Bronchial epithelial cell (primary cell): ENCODE data around the gene CCDC78. TPM values are rescaled to one million over a fixed set of nuclear protein-coding genes. Genes with fewer than 3 reads are reported as not detected.

ENCODE experiments used
- DNase-seq: peaks from one replicate; pipeline ENCODE4 v3.0.0-alpha.2; 2010; ENCODE audit warnings: low read depth
- FAIRE-seq: peaks from 2 replicates; lab custom pipeline; 2011; peaks lifted over from hg19 to GRCh38; lab: Jason Lieb, UNC
- H3K27me3 ChIP-seq: 2 replicates; pipeline ENCODE4 v1.5.1; 2011; ENCODE audit warnings: low read length; ENCODE audit not compliant: control insufficient read depth, insufficient read depth
- H3K36me3 ChIP-seq: 2 replicates; pipeline ENCODE4 v1.5.1; 2011; ENCODE audit warnings: low read length; ENCODE audit not compliant: control insufficient read depth, insufficient read depth
- H3K4me3 ChIP-seq: 2 replicates; pipeline ENCODE4 v1.5.1; 2011; ENCODE audit warnings: mild to moderate bottlenecking, low read depth, low read length, control low read depth
- total RNA-seq: library from RNA; depleted of rRNA; stranded (reverse); fragments of >200 nt; gene quantifications from 2 replicates; pipeline ENCODE4 v1.2.1, GENCODE V29; 2014
- TF ChIP-seq, protein P1 (sequence below): IDR thresholded peaks from 2 replicates; pipeline ENCODE4 v1.5.1; 2011; ENCODE audit warnings: mild to moderate bottlenecking, moderate library complexity, low read length, control low read depth, inconsistent platforms; ENCODE audit not compliant: insufficient read depth, severe bottlenecking

CCDC78 gene
- total RNA-seq, result 0.90 and 1.6 TPM in 2 replicates

DNA sequence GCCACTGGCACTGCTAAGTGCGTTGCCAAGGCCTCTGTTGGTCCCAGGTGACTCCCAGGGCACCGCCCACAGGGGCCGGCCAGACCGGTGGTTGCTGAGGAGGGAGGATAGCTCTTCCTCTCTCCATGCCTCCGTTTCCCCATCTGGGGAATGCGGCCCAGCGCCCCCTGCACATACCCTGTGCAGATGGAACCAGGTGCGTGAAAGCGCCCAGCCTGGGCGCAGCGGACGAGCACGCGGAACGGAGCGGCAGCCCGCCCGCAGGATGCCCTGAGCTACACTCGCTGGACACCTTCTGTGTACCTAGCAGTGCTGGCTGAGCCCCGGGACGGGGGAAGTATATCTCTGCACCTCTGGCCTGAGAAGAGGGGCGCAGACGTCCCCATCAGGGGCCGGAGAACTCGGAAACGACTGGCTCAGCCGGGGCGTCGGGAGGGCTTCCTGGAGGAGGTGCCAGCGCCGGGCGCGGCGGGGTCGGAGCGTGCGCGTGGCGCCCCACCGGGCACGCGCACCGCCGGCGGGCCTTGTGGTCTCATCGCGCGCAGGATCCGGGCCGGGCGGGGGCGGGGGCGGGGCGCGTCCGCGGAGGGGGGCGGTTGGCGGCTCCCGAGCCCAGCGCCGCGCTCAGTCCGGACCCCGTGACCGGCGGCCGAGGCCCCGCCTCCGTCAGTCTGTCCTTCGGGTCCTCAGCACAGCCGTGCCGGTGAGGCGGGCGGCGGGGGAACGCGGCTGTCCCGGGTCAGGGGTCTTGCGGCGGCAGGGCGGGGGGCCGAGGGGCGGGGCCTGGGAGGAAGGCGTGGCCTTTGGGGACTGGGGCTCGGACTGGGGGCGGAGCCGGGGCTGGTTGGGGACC lies at the start of gene CCDC78, which contains the start of gene HAGHL:
Gene CCDC78 (minus strand): TSS at position 6 of the 853 bp plus-strand sequence. CDS start 76 bp downstream, outside the sequence.
Gene HAGHL (plus strand): TSS at position 669 of the 853 bp plus-strand sequence. CDS start 404 bp downstream, outside the sequence.
- no peaks in the 10 kb centered on the region for H3K27me3 ChIP-seq
- DNase-seq (no peak), FAIRE-seq (no peak)
- peaks cover 4% of the 10 kb centered on the region for H3K36me3 ChIP-seq
- peak within 1 kb of the TSS; percentile 72 for H3K4me3 ChIP-seq
- TF ChIP-seq, protein P1, sequence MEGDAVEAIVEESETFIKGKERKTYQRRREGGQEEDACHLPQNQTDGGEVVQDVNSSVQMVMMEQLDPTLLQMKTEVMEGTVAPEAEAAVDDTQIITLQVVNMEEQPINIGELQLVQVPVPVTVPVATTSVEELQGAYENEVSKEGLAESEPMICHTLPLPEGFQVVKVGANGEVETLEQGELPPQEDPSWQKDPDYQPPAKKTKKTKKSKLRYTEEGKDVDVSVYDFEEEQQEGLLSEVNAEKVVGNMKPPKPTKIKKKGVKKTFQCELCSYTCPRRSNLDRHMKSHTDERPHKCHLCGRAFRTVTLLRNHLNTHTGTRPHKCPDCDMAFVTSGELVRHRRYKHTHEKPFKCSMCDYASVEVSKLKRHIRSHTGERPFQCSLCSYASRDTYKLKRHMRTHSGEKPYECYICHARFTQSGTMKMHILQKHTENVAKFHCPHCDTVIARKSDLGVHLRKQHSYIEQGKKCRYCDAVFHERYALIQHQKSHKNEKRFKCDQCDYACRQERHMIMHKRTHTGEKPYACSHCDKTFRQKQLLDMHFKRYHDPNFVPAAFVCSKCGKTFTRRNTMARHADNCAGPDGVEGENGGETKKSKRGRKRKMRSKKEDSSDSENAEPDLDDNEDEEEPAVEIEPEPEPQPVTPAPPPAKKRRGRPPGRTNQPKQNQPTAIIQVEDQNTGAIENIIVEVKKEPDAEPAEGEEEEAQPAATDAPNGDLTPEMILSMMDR, result no peak

DNA sequence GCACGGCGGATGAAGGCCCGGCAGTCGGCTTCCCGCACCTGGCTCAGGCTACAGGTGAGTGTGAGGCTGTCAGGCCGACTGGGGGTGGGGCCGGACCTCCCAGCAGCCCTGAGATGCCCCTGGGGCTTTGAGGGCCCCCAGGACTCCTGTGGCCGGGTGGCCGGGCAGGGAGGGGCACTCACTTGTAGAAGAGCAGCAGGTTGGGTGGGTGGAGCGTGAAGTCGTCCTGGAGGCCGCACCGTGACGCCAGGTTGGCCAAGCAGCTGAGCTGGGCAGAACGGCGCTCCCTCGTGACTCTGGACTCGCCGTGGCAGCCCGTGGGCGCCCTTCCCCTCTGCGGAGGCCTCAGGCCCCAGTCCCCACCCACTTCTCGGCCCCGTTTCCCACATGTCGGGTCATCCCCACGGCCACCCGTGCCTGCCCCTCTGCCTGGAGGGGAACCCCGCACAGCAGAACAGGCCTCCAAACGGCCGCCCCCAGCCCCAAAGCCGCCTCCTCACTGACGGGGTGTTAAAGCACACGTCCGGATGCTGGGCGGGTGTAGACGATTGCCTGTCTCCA lies 49.1 kb upstream of the CCDC78 start:
- TF ChIP-seq, protein P1, result no peak
- Histone ChIP-seq H3K27me3 (peaks cover 2% of the 10 kb centered on the region), H3K36me3 (no peaks in the 10 kb centered on the region), H3K4me3 (no peak overlapping the region)
- no peak for DNase-seq
- no peak for FAIRE-seq

DNA sequence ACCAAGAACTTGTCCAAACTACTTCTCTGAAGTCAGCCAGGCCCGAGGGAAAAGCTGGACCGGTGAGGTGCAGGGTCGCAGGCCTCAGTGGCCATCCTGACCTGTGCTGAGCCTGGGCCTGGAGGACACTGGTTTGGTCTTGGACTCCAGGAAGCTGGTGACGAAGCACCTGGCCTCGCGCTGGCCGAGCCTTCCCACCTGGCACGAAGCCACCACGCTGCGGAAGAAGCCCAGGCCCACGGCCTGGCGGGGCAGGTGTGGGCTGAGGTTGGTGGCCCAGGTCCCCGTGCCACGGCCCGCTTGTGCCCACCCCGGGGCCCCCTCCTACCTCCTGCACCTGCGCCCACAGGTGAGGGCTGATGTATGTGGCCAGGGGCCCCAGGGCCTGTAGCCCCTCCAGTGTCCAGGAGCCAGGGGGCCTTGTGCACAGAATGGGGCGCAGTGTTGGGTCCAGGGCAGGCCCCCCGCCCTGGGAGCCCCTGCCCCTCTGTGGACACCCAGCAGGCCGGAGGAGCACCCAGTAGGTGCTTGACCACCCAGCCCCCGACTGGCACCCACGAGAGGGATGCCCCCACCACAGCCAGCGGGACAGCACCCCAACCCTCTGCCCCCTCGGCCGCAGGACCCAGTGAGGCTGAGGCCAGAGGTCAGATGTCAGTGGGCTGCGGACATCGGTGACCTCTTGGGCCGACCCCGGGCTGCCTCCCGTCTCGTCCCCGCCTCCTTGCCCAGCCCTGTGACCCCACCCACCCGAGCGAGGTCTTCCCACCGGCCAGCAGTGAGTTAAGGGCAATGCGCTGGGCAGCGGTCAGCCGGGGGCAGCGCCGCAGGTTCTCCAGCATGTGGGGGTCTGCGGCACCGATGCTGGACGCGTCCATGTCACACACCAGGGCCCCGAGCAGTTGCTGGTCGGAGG lies 48.1 kb upstream of the CCDC78 start:
- H3K36me3 ChIP-seq, result no peaks in the 10 kb centered on the region
- FAIRE-seq (no peak), DNase-seq (no peak)
- TF ChIP-seq, protein P1, result no peak
- no peak overlapping the region for H3K4me3 ChIP-seq
- no peaks in the 10 kb centered on the region for H3K27me3 ChIP-seq

DNA sequence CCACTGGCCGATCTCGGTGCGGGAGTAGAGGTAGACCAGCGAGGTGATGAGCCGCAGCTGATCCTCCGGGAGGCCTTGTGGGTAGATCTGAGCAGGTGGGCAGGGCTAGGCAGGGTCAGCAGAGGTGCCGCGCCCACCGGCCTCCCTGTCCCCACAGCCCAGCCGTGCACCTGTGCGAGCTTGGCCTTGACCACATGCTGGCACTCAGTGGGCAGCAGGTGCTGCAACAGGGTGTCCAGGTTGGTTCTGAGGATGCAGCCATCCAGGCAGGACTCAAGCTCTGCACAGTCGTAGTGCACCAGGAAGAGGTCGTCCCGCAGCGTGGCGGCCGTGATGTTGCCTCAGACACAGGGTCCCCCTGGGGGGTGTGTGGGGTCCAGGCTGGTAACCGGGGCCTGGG lies 46.7 kb upstream of the CCDC78 start:
- TF ChIP-seq, protein P1, result no peak
- no peak overlapping the region for H3K4me3 ChIP-seq
- FAIRE-seq (no peak), DNase-seq (no peak)
- no peaks in the 10 kb centered on the region for H3K36me3 ChIP-seq
- no peaks in the 10 kb centered on the region for H3K27me3 ChIP-seq

DNA sequence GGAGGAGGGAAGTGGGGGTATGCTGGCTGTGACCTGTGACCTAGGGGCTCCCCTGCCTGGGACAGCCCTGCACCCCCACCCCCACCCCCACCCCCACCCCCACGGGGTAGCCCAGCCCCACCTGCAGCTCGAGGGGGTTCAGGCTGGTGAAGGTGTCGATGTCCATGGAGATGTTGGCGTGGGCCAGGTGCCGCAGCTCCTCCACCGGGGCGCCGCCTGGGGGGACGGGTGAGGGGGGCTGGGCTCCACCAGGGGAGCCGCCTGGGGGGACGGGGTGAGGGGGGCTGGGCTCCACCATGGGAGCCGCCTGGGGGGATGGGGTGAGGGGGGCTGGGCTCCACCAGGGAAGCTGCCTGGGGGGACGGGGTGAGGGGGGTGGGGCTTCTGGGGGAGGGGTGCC lies 44.2 kb upstream of the CCDC78 start:
- TF ChIP-seq, protein P1, result no peak

More for the DNA sequence above, 44.2 kb upstream of the CCDC78 start:
- FAIRE-seq, result no peak
- Histone ChIP-seq H3K36me3 (no peaks in the 10 kb centered on the region), H3K4me3 (no peak overlapping the region), H3K27me3 (no peaks in the 10 kb centered on the region)
- DNase-seq, result no peak
